Fibroblast of pulmonary artery (primary cell): Measurements from ENCODE around the gene IBA57.

ENCODE experiments used
- DNase-seq: peaks from one replicate; pipeline ENCODE4 v3.0.0-alpha.2; 2010; ENCODE audit warnings: low read depth
- H3K4me3 ChIP-seq: replicated peaks from 2 replicates; pipeline ENCODE4 v1.5.1; 2011; ENCODE audit warnings: low read depth, mild to moderate bottlenecking, control low read depth, low read length, moderate library complexity
- CTCF ChIP-seq: IDR thresholded peaks from 2 replicates; pipeline ENCODE4 v1.5.1; 2011; ENCODE audit warnings: mild to moderate bottlenecking, control low read depth, low read length, inconsistent platforms; ENCODE audit errors: missing control alignments

IBA57 gene

GRCh38 chr1:228212966-228213844 is 47.6 kb downstream of the IBA57 start:
- peak; percentile 74 for DNase-seq
- H3K4me3 ChIP-seq = peak overlapping the region; percentile 46
- TF ChIP-seq CTCF = peak; percentile 46

- TF ChIP-seq CTCF = no peak
- no peak for DNase-seq
- peak overlapping the region; percentile 39 for H3K4me3 ChIP-seq
These were observed 48.6 kb downstream of the IBA57 start for GRCh38 chr1:228213917-228214808.

- no peak for TF ChIP-seq CTCF
These were observed 49.5 kb downstream of the IBA57 start for GRCh38 chr1:228214921-228215662.

GRCh38 chr1:228215663-228216116 is 50.1 kb downstream of the IBA57 start:
- DNase-seq = no peak
- no peak for TF ChIP-seq CTCF
- no peak overlapping the region for H3K4me3 ChIP-seq

More at GRCh38 chr1:228214921-228215662, 49.5 kb downstream of the IBA57 start:
- no peak for DNase-seq
- no peak overlapping the region for H3K4me3 ChIP-seq

GRCh38 chr1:228216371-228217320 is 51.0 kb downstream of the IBA57 start:
- no peak overlapping the region for H3K4me3 ChIP-seq
- TF ChIP-seq CTCF = no peak
- no peak for DNase-seq
